ENCODE results near the gene IFT25. TPM values are rescaled to one million over a fixed set of nuclear protein-coding genes. Genes with fewer than 3 reads are reported as not detected.

IFT25 gene
- total and polyA plus RNA-seq, 2 experiments from 2014 or later = 28.2 to 109 TPM

- Histone ChIP-seq H3K4me3 (no peak overlapping the region), H2AFZ (no peak overlapping the region), H3F3A (replicated peaks; ENCODE audit: low read depth) (0 out of 2 replicates have a peak, but pooled peaks cover 2% of the 10 kb centered on the region), H3K4me1 (ENCODE audit: insufficient read depth) (peaks cover 20% of the 10 kb centered on the region), H3K9me2 (ENCODE audit: insufficient read depth) (no peaks in the 10 kb centered on the region), H3K4me2 (no peak overlapping the region), H3K27me3 (ENCODE audit: insufficient read depth) (no peaks in the 10 kb centered on the region), H3K79me2 (replicated peaks; ENCODE audit: insufficient read depth) (peaks cover 1% of the 10 kb centered on the region; the same call in 1 of the 2 replicates), H4K20me1 (replicated peaks; ENCODE audit: insufficient read depth) (peaks cover 4% of the 10 kb centered on the region; the same call in 1 of the 2 replicates), H3K27ac (ENCODE audit: low read depth) (no peak overlapping the region), H3K36me3 (ENCODE audit: insufficient read depth) (peaks cover 25% of the 10 kb centered on the region)
- H3K4me1 Mint-ChIP-seq = peaks cover 23% of the 10 kb centered on the region
- H3K27ac Mint-ChIP-seq = no peak overlapping the region
- peaks cover 41% of the 10 kb centered on the region for H3K36me3 Mint-ChIP-seq (ENCODE audit: low read depth)
- peaks cover 2% of the 10 kb centered on the region for H3K27me3 Mint-ChIP-seq (ENCODE audit: insufficient read depth, low read depth, poor library complexity)
- ATAC-seq (peak; percentile 44; the same call in 2 of the 3 replicates), DNase-seq (ENCODE audit: low spot score) (peak; percentile 73)
- no peak for TF ChIP-seq ETS1 (IDR thresholded peaks at IDR 0.05)
- TF ChIP-seq CTCF (conservative IDR thresholded peaks at IDR 0.05; ENCODE audit: low read depth in 2 of 2) = peak; percentile 53 to 71
- TF ChIP-seq EZH2phosphoT487 (IDR thresholded peaks at IDR 0.05; ENCODE audit: unreplicated experiment) = no peak
- H3K4me3 Mint-ChIP-seq = no peak overlapping the region
- no peaks in the 10 kb centered on the region for H3K9me3 Mint-ChIP-seq
Observed at GRCh38 chr1:53959664-53960250, 14.3 kb upstream of the IFT25 start.

GRCh38 chr1:53957194-53957818 is 11.8 kb upstream of the IFT25 start:
- Histone ChIP-seq H3K27me3 (ENCODE audit: insufficient read depth) (no peaks in the 10 kb centered on the region), H3K4me3 (no peak overlapping the region), H3K9me2 (ENCODE audit: insufficient read depth) (no peaks in the 10 kb centered on the region), H3F3A (replicated peaks; ENCODE audit: low read depth) (0 out of 2 replicates have a peak, but pooled peaks cover 2% of the 10 kb centered on the region), H2AFZ (no peak overlapping the region), H3K4me2 (0 out of 2 replicates have a peak overlapping the region, but pooled peaks have one; percentile 35), H3K27ac (ENCODE audit: low read depth) (peak overlapping the region; percentile 39), H4K20me1 (replicated peaks; ENCODE audit: insufficient read depth) (no peaks in the 10 kb centered on the region; the same call in 1 of the 2 replicates), H3K36me3 (ENCODE audit: insufficient read depth) (peaks cover 22% of the 10 kb centered on the region), H3K4me1 (ENCODE audit: insufficient read depth) (peaks cover 20% of the 10 kb centered on the region), H3K79me2 (replicated peaks; ENCODE audit: insufficient read depth) (peaks cover 12% of the 10 kb centered on the region)
- Mint-ChIP-seq H3K4me1 (peaks cover 17% of the 10 kb centered on the region), H3K27me3 (ENCODE audit: insufficient read depth, low read depth, poor library complexity) (no peaks in the 10 kb centered on the region), H3K9me3 (no peaks in the 10 kb centered on the region), H3K36me3 (ENCODE audit: low read depth) (peaks cover 53% of the 10 kb centered on the region), H3K27ac (peak overlapping the region; percentile 38), H3K4me3 (no peak overlapping the region)
- ATAC-seq = peak; percentile 50
- no peak for TF ChIP-seq ZNF462 (CRISPR knock-in tag; IDR thresholded peaks at IDR 0.05)
- no peak for TF ChIP-seq ZNF331 (CRISPR knock-in tag; IDR thresholded peaks at IDR 0.05; ENCODE audit: low read depth)
- TF ChIP-seq EZH2phosphoT487 (IDR thresholded peaks at IDR 0.05; ENCODE audit: unreplicated experiment) = no peak
- no peak for TF ChIP-seq ETS1 (IDR thresholded peaks at IDR 0.05)
- no peak for TF ChIP-seq ZNF114 (CRISPR knock-in tag; IDR thresholded peaks at IDR 0.05)
- no peak for TF ChIP-seq JUNB (IDR thresholded peaks at IDR 0.05; ENCODE audit: unreplicated experiment)
- no peak for TF ChIP-seq NANOG (IDR thresholded peaks at IDR 0.05; ENCODE audit: borderline replicate concordance)
- TF ChIP-seq POLR2AphosphoS5 (IDR thresholded peaks at IDR 0.05; ENCODE audit: low read depth) = no peak
- peak; percentile 22 for DNase-seq (ENCODE audit: low spot score)

All from GM23338 (cell line).